GM21737 (cell line): ENCODE results near the gene ADAD2.

Source experiments
- ATAC-seq: cut with Tn5 transposase; IDR thresholded peaks from one replicate; pipeline ENCODE4 v1.9.1; 2021; ENCODE audit warnings: mild to moderate bottlenecking, moderate library complexity; ENCODE audit not compliant: unreplicated experiment

The ADAD2 gene

GRCh38 chr16:84244728-84245127 lies 53.8 kb downstream of the ADAD2 start:
- ATAC-seq, result no peak

DNA sequence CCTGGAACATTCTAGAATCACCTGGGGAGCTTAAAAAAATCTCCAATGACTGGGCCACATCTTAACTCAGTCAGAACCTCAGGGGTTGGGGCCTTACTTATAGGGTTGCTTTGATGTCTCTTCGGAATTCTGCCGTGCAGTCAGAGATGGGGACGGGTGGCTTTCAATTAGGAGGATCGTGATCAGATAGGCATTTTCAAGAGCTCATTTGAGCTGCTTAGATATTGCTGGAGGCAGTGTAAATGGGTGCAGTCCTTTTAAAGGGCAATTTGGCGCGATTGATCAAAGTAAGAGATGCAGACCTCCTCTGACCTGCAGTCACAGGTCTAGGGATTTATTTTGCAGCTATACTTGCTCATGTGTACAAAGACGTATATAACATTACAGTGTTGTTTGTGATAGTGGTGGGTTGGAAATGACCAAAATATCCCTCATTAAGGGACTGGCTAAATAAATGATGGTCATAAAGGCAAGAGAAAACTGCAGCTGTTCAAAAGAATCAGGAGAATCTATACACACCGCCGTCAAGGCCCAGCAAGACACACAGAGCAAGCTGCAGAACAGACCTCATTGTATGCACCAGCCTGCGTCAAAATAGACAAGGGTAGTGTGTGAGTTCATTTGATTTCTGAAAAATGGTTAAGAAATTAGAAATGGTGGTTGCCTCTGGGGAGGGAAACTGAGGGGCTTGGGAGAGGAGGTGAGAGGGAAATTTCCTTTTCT lies 55.2 kb downstream of the ADAD2 start:
- no peak for ATAC-seq

GRCh38 chr16:84246679-84247077 lies 55.7 kb downstream of the ADAD2 start:
- ATAC-seq, result no peak
